Rectal smooth muscle tissue (tissue), 1 donor: ENCODE data around the gene TMEM134.
"Not testable (repeated sequence)": the region's sequence is repeated elsewhere in the genome, so short reads cannot be mapped to it uniquely, and the experiment has no call there.

Experiments
- H3K27ac ChIP-seq: one replicate; pipeline ENCODE4 v1.7.0; 2013; ENCODE audit warnings: low read depth, low read length, inconsistent platforms
- H3K27me3 ChIP-seq: one replicate; pipeline ENCODE4 v1.7.0; 2013; ENCODE audit warnings: low read length; ENCODE audit not compliant: control insufficient read depth, insufficient read depth
- H3K36me3 ChIP-seq: one replicate; pipeline ENCODE4 v1.7.0; 2013; ENCODE audit warnings: low read length; ENCODE audit not compliant: control insufficient read depth, insufficient read depth
- H3K4me1 ChIP-seq: one replicate; pipeline ENCODE4 v1.7.0; 2013; ENCODE audit warnings: low read length; ENCODE audit not compliant: control insufficient read depth, insufficient read depth
- H3K4me3 ChIP-seq: one replicate; pipeline ENCODE4 v1.7.0; 2013; ENCODE audit warnings: low read length
- H3K9ac ChIP-seq: one replicate; pipeline ENCODE4 v1.7.0; 2013; ENCODE audit warnings: low read length

The TMEM134 gene

DNA sequence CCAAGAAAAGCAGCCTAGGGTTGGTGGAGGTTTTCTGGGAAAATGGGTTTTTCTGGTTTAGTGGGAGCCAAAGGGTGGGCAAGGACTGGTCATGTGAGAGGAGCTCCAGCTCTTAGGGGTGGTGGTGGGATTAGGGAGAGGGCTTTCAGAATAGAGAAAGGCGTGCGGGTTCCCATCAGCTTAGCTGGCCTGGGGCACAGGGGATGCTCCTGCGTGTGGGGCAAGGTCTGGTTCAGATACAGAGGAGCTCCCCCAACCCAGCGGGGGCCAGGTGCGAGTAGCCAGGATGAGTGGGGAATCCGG lies 644 bp downstream of the TMEM134 start:
- H3K27ac ChIP-seq, result peak overlapping the region; percentile 84
- H3K9ac ChIP-seq, result peak overlapping the region; percentile 61
- peak overlapping the region; percentile 82 for H3K4me3 ChIP-seq
- peaks cover 9% of the 10 kb centered on the region for H3K4me1 ChIP-seq
- H3K27me3 ChIP-seq, result no peaks in the 10 kb centered on the region
- no peaks in the 10 kb centered on the region for H3K36me3 ChIP-seq

- H3K9ac ChIP-seq, result no peak overlapping the region
- H3K27ac ChIP-seq, result peak overlapping the region; percentile 84
- no peaks in the 10 kb centered on the region for H3K27me3 ChIP-seq
- peaks cover 9% of the 10 kb centered on the region for H3K4me1 ChIP-seq
- peak overlapping the region; percentile 82 for H3K4me3 ChIP-seq
- no peaks in the 10 kb centered on the region for H3K36me3 ChIP-seq
Measured at GRCh38 chr11:67468056-67468455, 995 bp downstream of the TMEM134 start.

GRCh38 chr11:67466962-67467771 lies 1.9 kb downstream of the TMEM134 start:
- no peak overlapping the region for H3K27ac ChIP-seq
- H3K27me3 ChIP-seq, result no peaks in the 10 kb centered on the region
- H3K4me1 ChIP-seq, result peaks cover 9% of the 10 kb centered on the region
- H3K36me3 ChIP-seq, result no peaks in the 10 kb centered on the region
- H3K9ac ChIP-seq, result no peak overlapping the region
- H3K4me3 ChIP-seq, result no peak overlapping the region

DNA sequence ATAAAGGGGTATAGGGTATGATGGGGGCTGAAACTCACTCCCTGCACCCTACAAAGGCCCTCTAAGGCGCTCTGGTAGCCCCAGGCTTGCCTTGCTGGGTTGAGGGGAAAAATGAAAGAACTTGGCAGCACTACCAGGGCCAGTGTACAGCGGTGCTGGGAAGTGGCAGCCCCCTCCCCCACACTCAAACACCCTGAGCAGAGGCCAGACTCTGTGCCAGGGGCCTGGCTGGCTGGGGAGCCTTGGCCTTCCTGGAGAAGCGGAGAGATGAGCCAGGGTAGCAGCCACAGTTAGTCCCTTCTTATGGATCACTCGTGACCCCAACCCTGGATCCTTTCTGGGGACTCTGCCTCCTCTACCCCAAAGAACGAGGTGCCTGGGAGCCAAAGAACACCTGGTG lies 2.7 kb downstream of the TMEM134 start:
- Histone ChIP-seq H3K4me1 (peaks cover 9% of the 10 kb centered on the region), H3K9ac (no peak overlapping the region)

GRCh38 chr11:67465530-67465929 lies 3.5 kb downstream of the TMEM134 start:
- H3K4me1 ChIP-seq, H3K27ac ChIP-seq, H3K36me3 ChIP-seq, H3K27me3 ChIP-seq, H3K9ac ChIP-seq: not testable (repeated sequence)
- H3K4me3 ChIP-seq, result peak overlapping the region; percentile 75

More for the DNA sequence above, 2.7 kb downstream of the TMEM134 start:
- no peaks in the 10 kb centered on the region for H3K27me3 ChIP-seq
- no peak overlapping the region for H3K4me3 ChIP-seq
- H3K27ac ChIP-seq, result no peak overlapping the region
- H3K36me3 ChIP-seq, result no peaks in the 10 kb centered on the region

DNA sequence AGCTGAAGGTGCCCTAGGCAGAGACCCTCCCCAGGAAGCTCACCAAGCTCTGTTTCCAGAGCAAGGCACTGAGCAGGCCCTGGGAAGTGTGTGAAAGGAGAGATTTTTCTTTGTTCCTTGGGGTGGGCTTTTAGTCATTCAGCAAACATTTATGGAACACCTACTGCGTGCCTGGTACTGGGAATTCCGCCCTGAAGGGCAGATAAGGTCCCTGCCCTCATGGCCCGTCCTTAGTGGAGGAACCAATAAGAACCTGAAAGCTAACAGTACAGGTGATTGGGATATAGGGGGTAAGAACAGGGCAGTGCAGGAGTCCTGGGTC lies 3.9 kb downstream of the TMEM134 start:
- H3K9ac ChIP-seq, result peak overlapping the region; percentile 81

DNA sequence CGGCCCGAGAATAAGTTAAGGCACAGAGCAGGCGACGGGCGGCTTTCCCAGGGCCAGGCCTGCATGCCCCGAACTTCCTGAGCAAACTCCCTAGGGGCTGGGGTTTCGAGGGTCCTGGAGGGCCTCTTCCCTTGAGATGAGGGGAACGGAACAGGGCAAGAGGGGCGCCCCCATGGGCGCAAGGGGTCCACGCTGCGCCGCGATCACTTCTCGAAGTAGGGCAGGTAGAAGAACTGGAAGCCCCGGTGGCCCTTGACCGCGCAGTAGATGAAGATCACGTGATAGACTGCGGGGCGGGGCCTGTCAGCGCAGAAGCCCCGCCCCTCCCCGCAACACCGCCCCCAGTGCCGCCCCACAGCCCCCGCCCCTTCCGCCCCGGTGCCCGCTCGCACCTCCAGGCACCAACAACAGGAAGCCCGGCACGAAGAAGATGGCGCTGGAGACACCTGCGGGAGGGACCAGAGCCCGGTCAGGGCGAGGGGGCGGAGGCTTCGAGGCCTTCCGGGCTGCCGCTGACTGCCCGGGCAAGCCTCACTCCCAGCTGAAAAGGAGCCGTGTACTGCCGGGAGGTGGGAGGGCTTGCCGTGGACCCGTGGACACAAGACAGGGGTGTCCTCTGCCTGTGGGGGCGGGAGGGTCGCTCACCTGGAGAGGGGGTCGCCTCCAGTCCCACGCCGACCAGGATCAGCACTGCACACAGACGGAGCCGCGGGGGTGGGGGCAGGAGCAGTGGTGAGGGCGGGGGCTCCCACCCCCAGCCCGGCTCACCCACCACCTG lies 4.5 kb downstream of the TMEM134 start:
- peak overlapping the region; percentile 81 for H3K9ac ChIP-seq
- H3K4me3 ChIP-seq, result peak overlapping the region; percentile 75
- peak overlapping the region; percentile 91 for H3K27ac ChIP-seq
- no peaks in the 10 kb centered on the region for H3K27me3 ChIP-seq
- H3K36me3 ChIP-seq, result no peaks in the 10 kb centered on the region
- peaks cover 9% of the 10 kb centered on the region for H3K4me1 ChIP-seq

More for the DNA sequence above, 3.9 kb downstream of the TMEM134 start:
- no peaks in the 10 kb centered on the region for H3K36me3 ChIP-seq
- H3K27me3 ChIP-seq, result no peaks in the 10 kb centered on the region
- H3K4me3 ChIP-seq, result peak overlapping the region; percentile 75
- peaks cover 9% of the 10 kb centered on the region for H3K4me1 ChIP-seq
- H3K27ac ChIP-seq, result peak overlapping the region; percentile 91

- H3K27me3 ChIP-seq, result no peaks in the 10 kb centered on the region
- peak overlapping the region; percentile 46 for H3K4me3 ChIP-seq
- no peak overlapping the region for H3K9ac ChIP-seq
- peak overlapping the region; percentile 91 for H3K27ac ChIP-seq
- H3K4me1 ChIP-seq, result peaks cover 9% of the 10 kb centered on the region
- H3K36me3 ChIP-seq, result no peaks in the 10 kb centered on the region
Measured at GRCh38 chr11:67463680-67464410, 5.2 kb downstream of the TMEM134 start.

- H3K4me3 ChIP-seq, result no peak overlapping the region
- H3K27me3 ChIP-seq, result no peaks in the 10 kb centered on the region
- no peak overlapping the region for H3K9ac ChIP-seq
- H3K4me1 ChIP-seq, result peaks cover 6% of the 10 kb centered on the region
- H3K36me3 ChIP-seq, result no peaks in the 10 kb centered on the region
- H3K27ac ChIP-seq, result no peak overlapping the region
Measured at GRCh38 chr11:67463186-67463585, 5.9 kb downstream of the TMEM134 start.

- Histone ChIP-seq H3K36me3 (no peaks in the 10 kb centered on the region), H3K9ac (no peak overlapping the region), H3K27me3 (no peaks in the 10 kb centered on the region), H3K4me3 (no peak overlapping the region), H3K4me1 (no peaks in the 10 kb centered on the region), H3K27ac (no peak overlapping the region)
Measured at GRCh38 chr11:67458266-67458665, 10.8 kb downstream of the TMEM134 start.

GRCh38 chr11:67457453-67457852 lies 11.6 kb downstream of the TMEM134 start:
- Histone ChIP-seq H3K4me1 (no peaks in the 10 kb centered on the region), H3K4me3 (no peak overlapping the region), H3K27me3 (no peaks in the 10 kb centered on the region), H3K9ac (no peak overlapping the region), H3K27ac (no peak overlapping the region), H3K36me3 (no peaks in the 10 kb centered on the region)

DNA sequence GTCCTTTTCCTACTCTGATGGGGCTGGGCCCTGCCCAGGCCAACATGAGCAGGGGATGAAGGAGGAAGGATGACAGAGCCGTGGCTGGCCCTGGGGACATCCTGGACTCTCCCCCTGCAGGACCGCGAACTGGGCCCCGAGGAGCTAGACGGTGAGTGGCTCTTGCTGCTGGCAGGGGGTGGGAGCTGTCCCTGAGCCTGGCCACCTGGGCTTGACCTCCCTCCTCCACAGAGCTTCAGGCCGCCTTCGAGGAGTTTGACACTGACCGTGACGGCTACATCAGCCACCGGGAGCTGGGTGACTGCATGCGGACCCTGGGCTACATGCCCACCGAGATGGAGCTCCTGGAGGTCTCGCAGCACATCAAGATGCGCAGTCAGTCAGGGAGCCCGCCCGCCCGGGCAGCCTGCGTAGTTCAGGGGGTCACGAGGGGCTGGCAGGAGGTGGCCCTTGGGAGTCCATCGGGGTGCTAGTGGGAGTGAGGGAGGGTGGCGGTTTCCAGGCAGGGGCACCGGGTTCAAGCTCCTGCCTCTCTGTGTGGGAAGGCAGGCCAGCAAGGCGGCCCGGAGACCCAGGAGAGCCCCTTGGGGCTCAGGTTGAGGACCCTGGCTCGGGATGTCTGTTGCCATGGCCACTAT lies 12.9 kb downstream of the TMEM134 start:
- Histone ChIP-seq H3K36me3 (no peaks in the 10 kb centered on the region), H3K27ac (no peak overlapping the region), H3K4me1 (no peaks in the 10 kb centered on the region), H3K4me3 (no peak overlapping the region), H3K9ac (no peak overlapping the region), H3K27me3 (no peaks in the 10 kb centered on the region)
